ENCODE measurements around the gene AKR1D1. TPM values are rescaled to one million over a fixed set of nuclear protein-coding genes. Genes with fewer than 3 reads are reported as not detected.

Gene AKR1D1
- total and polyA plus RNA-seq, 2 experiments from 2014 or later = 0.18 TPM; not detected in 1

GRCh38 chr7:138151731-138152577 lies 75.7 kb downstream of the AKR1D1 start:
- no peak for TF ChIP-seq CTCF (IDR thresholded peaks at IDR 0.05; ENCODE audit: low read depth, low read length)
- Histone ChIP-seq H3K4me1 (ENCODE audit: low read depth) (no peaks in the 10 kb centered on the region), H3K27me3 (no peaks in the 10 kb centered on the region), H3K27ac (no peak overlapping the region), H3K4me3 (no peak overlapping the region), H3K36me3 (no peaks in the 10 kb centered on the region), H3K9me3 (ENCODE audit: low read depth) (no peaks in the 10 kb centered on the region)
- DNase-seq (ENCODE audit: low read depth in 1 of 2, low spot score in 1 of 2) = peak in 1 of 2 donors; percentile 46

GRCh38 chr7:138154661-138155060 lies 78.4 kb downstream of the AKR1D1 start:
- no peaks in the 10 kb centered on the region for H3K36me3 ChIP-seq
- no peaks in the 10 kb centered on the region for H3K27me3 ChIP-seq
- DNase-seq (ENCODE audit: low read depth in 1 of 2, low spot score in 1 of 2) = no peak
- H3K4me3 ChIP-seq = no peak overlapping the region
- TF ChIP-seq CTCF (IDR thresholded peaks at IDR 0.05; ENCODE audit: low read depth, low read length) = no peak
- H3K9me3 ChIP-seq (ENCODE audit: low read depth) = no peaks in the 10 kb centered on the region
- H3K27ac ChIP-seq = no peak overlapping the region
- H3K4me1 ChIP-seq (ENCODE audit: low read depth) = no peaks in the 10 kb centered on the region

GRCh38 chr7:138157702-138158101 lies 81.4 kb downstream of the AKR1D1 start:
- no peak overlapping the region for H3K4me3 ChIP-seq
- no peaks in the 10 kb centered on the region for H3K9me3 ChIP-seq (ENCODE audit: low read depth)
- H3K27ac ChIP-seq = no peak overlapping the region
- no peak for DNase-seq (ENCODE audit: low read depth in 1 of 2, low spot score in 1 of 2)
- H3K27me3 ChIP-seq = no peaks in the 10 kb centered on the region
- no peaks in the 10 kb centered on the region for H3K4me1 ChIP-seq (ENCODE audit: low read depth)
- TF ChIP-seq CTCF (IDR thresholded peaks at IDR 0.05; ENCODE audit: low read depth, low read length) = no peak
- H3K36me3 ChIP-seq = no peaks in the 10 kb centered on the region

GRCh38 chr7:138158739-138159528 lies 82.7 kb downstream of the AKR1D1 start:
- no peaks in the 10 kb centered on the region for H3K36me3 ChIP-seq
- no peak overlapping the region for H3K27ac ChIP-seq
- no peaks in the 10 kb centered on the region for H3K9me3 ChIP-seq (ENCODE audit: low read depth)
- no peaks in the 10 kb centered on the region for H3K27me3 ChIP-seq
- no peaks in the 10 kb centered on the region for H3K4me1 ChIP-seq (ENCODE audit: low read depth)
- DNase-seq (ENCODE audit: low read depth in 1 of 2, low spot score in 1 of 2) = no peak
- no peak overlapping the region for H3K4me3 ChIP-seq
- TF ChIP-seq CTCF (IDR thresholded peaks at IDR 0.05; ENCODE audit: low read depth, low read length) = no peak

GRCh38 chr7:138161600-138162081 lies 85.4 kb downstream of the AKR1D1 start:
- Histone ChIP-seq H3K4me3 (no peak overlapping the region), H3K27me3 (no peaks in the 10 kb centered on the region), H3K4me1 (ENCODE audit: low read depth) (no peaks in the 10 kb centered on the region), H3K9me3 (ENCODE audit: low read depth) (no peaks in the 10 kb centered on the region), H3K36me3 (no peaks in the 10 kb centered on the region), H3K27ac (no peak overlapping the region)
- peak; percentile 96 to 98 for DNase-seq (ENCODE audit: low read depth in 1 of 2, low spot score in 1 of 2)
- TF ChIP-seq CTCF (IDR thresholded peaks at IDR 0.05; ENCODE audit: low read depth, low read length) = peak; percentile 82

Data from cardiac muscle cell (in vitro differentiated cells and primary cell).